Adrenal gland (tissue), 5 donors: ENCODE measurements around the gene AGR3.

Source experiments
- POLR2A ChIP-seq, 2 donors: fragments of 450-650 bp; IDR thresholded peaks; one replicate each; pipeline ENCODE4 v1.6.1; 2017; ENCODE audit warnings: antibody characterized with exemption in 2 of 2, mild to moderate bottlenecking in 2 of 2, moderate library complexity in 1 of 2
- TF ChIP-seq, protein P1 (sequence below), 6 experiments: fragments of 450-650 bp in 4 of 6; fragments of 200-600 bp in 2 of 6; sonication (generic) in 1 of 6; IDR thresholded peaks; 1 replicate in 5 of 6; 2 replicates in 1 of 6; pipeline versions ENCODE4 v1.5.1 to v1.8.0; 2016 to 2021; ENCODE audit warnings: antibody characterized with exemption in 6 of 6, mild to moderate bottlenecking in 2 of 6, moderate library complexity in 1 of 6
- donor health status: DM: no; HTN: no; CAD: no.

- TF ChIP-seq, protein P1, sequence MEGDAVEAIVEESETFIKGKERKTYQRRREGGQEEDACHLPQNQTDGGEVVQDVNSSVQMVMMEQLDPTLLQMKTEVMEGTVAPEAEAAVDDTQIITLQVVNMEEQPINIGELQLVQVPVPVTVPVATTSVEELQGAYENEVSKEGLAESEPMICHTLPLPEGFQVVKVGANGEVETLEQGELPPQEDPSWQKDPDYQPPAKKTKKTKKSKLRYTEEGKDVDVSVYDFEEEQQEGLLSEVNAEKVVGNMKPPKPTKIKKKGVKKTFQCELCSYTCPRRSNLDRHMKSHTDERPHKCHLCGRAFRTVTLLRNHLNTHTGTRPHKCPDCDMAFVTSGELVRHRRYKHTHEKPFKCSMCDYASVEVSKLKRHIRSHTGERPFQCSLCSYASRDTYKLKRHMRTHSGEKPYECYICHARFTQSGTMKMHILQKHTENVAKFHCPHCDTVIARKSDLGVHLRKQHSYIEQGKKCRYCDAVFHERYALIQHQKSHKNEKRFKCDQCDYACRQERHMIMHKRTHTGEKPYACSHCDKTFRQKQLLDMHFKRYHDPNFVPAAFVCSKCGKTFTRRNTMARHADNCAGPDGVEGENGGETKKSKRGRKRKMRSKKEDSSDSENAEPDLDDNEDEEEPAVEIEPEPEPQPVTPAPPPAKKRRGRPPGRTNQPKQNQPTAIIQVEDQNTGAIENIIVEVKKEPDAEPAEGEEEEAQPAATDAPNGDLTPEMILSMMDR (IDR thresholded peaks at IDR 0.05), result no peak
- no peak for TF ChIP-seq POLR2A (IDR thresholded peaks at IDR 0.05)
Measured at GRCh38 chr7:16889305-16889704, 7.5 kb upstream of the AGR3 start.
